GM19238 (cell line): Measurements from ENCODE around the gene BMP4.

Experiments used
- DNase-seq: peaks from one replicate; pipeline ENCODE4 v3.0.0; 2011; ENCODE audit warnings: low spot score; ENCODE audit not compliant: insufficient read length

The BMP4 gene

DNA sequence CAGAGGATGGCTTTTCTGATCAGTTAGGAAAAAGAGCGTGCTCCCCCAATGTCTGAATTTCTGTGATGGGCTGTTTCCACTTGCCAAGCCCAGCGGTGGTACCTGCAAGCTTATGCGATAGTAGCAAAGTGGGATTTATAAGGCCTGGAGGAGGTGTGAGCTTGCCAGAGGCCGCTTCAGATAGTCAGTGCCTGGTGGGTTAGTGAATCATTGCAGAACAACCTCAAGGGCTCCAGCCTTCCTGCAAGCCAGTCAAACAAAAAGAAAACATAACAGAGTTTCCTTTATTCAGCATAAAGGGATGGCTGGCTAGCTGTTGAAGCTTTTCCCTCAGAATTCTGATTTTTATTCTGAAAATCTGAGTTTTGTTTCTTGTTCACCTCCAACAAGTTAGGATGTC is 7.6 kb upstream of the BMP4 start:
- no peak for DNase-seq

DNA sequence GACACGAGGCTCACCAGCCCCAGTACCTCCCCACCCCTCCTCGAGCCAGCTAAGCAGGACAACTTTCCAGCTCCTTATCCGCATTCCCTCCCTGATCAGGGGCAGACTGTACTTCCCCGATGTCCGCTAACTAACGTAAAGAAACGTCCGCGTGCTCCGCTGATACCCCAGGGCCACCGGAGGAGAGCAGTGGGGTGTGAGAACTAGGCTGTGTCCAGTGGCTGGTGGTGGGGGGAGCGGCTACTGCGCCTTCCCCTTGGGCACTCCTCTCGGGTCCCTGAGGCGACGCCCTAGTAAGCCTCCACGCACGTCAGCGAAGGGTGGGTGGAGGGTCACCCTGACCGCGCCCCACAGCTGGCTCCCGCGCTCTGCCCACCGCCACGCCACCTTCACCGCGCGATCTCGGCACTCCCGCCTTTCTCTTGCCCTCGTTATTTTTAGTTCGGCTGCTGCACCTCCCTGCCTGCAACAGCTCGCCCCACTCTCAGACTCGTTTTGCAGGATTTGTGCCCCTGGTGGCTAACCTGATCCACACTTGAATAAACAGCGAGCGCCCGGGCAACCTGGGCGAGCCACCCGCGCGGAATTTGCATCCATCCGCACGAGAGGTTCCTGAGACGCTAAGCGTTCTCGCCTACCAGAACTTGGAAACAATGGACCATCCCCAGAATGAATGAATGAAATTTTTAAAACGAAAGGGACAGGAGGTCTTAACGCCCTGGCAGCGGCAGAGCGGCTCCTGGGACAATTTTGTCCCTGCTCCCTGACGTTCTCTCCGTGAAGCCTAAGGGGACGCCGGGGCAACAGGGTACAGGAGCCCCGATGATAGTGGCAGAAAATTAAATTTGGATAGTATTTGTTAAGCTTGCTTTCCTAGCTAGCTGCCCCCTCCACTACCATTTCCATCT is 6.9 kb upstream of the BMP4 start:
- no peak for DNase-seq

GRCh38 chr14:53962953-53963319 is 6.3 kb upstream of the BMP4 start:
- DNase-seq = no peak

- no peak for DNase-seq
Measured at GRCh38 chr14:53958628-53959027, 2.0 kb upstream of the BMP4 start.

DNA sequence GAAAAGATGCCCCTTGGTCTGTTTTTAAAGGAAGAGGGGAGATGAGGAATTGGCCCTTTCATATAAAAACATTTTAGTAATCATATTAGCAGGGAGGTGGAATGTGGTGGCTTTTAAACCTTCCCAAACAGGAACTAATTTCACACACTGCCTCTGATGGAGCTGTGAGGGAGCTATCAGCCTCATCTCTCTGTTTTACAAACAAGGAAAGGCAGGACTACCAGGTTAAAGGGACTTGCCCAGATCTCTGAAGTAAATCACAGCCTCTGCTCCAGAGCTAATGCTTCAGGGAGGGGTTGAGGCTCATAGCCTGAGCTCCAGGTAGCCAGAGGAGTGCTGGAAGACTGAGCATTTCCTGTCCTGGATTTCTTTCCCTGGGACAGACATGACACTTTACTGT is 1.1 kb upstream of the BMP4 start:
- DNase-seq = no peak

- DNase-seq = no peak
Measured at GRCh38 chr14:53955671-53956426, 776 bp downstream of the BMP4 start.

DNA sequence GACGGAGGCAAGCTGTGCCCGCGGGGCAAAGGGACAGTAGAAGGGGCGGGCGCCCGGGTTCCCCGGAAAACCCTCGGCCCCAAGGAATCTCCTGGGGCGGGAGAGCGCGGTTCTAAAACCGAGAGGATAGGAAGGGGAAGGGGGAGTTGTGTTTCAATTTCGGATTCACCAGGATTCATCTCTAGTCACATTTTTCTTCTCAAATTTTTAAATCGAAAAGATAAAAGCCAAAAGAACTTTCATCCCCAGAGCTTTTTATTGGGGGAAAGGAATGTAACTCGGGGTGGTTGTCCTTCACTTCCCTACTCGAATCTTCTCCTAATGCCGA is 1.4 kb downstream of the BMP4 start:
- DNase-seq = no peak

DNA sequence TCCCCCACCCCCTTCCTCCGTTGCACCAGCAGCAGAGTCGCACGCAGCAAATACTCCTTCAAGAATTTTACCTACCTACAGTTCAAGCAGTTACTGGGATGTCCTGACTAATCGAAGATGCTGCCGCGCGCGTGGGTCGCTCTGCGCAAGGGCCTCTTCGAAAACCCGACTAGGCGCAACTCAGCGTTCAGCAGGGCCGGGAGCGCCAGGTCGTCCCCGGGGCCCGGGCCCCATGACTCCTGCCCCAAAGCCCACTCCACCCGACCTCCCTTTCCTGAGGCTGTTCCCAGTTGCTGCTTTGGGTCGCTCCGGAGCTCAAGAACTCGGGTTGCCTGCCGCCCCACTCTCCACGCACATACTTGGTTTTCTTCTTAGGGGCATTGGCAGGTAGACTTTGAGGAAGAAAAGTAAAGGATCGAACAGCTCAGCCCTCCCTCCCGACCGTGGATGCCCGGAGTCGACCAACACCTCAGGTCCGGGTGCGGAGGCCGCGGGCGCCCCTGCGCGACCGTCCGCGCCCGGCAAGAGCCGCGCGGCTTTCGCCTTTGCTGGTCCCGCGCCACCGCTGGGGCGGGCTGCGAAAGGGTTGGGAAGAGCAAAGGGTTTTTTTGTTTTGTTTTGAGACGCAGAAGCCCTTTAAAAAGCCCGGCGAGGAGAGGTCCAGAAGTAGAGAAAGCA is 1.9 kb downstream of the BMP4 start:
- DNase-seq = no peak

- DNase-seq = no peak
Measured at GRCh38 chr14:53953828-53954550, 2.6 kb downstream of the BMP4 start.

- DNase-seq = no peak
Measured at GRCh38 chr14:53953002-53953827, 3.4 kb downstream of the BMP4 start.

- no peak for DNase-seq
Measured at GRCh38 chr14:53952533-53952932, 4.1 kb downstream of the BMP4 start.

- no peak for DNase-seq
Measured at GRCh38 chr14:53951627-53952303, 4.9 kb downstream of the BMP4 start.

GRCh38 chr14:53951243-53951626 is 5.4 kb downstream of the BMP4 start:
- no peak for DNase-seq

GRCh38 chr14:53950031-53950793 is 6.4 kb downstream of the BMP4 start:
- no peak for DNase-seq

DNA sequence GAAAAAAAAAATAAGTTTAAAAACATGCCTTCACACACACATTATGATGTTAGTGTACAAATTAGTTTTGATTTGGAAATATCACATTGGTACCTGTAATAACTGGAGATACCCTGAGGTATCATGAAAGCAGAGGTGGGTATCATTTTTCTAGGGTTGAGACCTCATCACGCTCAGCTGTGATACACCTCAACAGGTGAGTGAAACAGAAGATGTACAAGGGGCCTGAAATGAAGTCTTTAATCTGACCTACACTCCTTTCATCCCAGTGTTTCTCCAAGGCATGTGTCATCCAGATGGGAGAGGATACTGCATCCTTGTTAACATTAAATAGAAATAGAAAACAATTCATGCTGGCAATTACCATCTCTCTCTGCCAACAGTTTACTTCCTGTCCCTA is 7.4 kb downstream of the BMP4 start:
- DNase-seq = no peak

GRCh38 chr14:53948205-53948884 is 8.3 kb downstream of the BMP4 start:
- DNase-seq = no peak

DNA sequence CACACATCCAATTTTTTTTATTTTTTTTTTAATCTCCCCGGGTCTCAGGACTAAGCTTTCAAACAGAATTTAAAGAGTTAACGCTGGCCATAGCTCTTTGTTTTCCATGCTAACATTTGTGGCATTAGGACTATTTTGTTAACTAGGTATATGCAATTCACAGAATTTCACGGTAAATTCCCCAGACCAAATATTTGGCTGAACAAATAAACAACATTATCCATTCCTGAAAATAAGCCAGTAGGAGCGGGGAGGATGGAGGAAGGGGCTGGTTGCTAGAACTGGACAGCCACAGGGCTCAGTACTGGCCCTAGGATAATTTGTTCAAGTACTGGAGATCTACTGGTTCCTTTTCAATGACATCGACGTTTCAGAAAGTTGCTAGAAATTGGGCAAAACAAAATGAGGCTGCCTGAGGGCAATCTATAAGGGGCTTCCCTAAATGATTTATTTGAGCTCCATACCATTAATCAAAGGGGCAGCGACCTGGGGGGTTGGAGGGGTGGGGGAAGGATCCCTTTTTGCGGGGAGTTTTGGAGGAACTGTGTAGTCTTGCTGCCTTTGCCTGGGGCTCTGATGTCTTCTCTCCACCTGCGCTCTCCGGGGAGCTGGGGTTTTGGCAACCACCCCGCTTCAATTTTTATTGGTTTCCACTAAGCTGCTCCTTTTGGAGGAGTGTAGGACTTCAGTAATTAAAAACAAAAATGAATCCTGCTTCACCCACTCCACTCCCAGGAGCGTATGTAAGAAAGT is 9.0 kb downstream of the BMP4 start:
- no peak for DNase-seq

- DNase-seq = no peak
Measured at GRCh38 chr14:53947094-53947445, 9.6 kb downstream of the BMP4 start.
